Activated CD8-positive, alpha-beta T cell treated with anti-CD3 and anti-CD28 coated beads, Interleukin-2, amount 10 ng/mL, durations not matched to agents 7 days and 5 days (primary cell): Measurements from ENCODE around the gene EFNA1. TPM values are rescaled to one million over a fixed set of nuclear protein-coding genes. Genes with fewer than 3 reads are reported as not detected.

Experiments used
- ATAC-seq: fragments of 150-1000 bp; cut with Tn5 transposase; one replicate; pipeline ENCODE4 v1.10.0; 2021; ENCODE audit warnings: moderate library complexity
- CTCF ChIA-PET: fragments of 350-600 bp; sonication (Branson Sonifier 250); formaldehyde crosslinking; loops from one replicate; lab custom pipeline; 2021; ENCODE audit warnings: antibody characterized with exemption; lab: Charles Lee
- POLR2A ChIA-PET: fragments of 350-600 bp; sonication (Branson Sonifier 250); formaldehyde crosslinking; loops from one replicate; lab custom pipeline; 2021; ENCODE audit warnings: antibody characterized with exemption; lab: Charles Lee
- DNase-seq: peaks from one replicate; pipeline ENCODE4 v3.0.0-alpha.2; 2020
- H3K27ac Mint-ChIP-seq: one replicate; pipeline ENCODE4 v1.8.0; 2021; ENCODE audit warnings: mild to moderate bottlenecking, mixed read lengths
- H3K27me3 Mint-ChIP-seq: one replicate; pipeline ENCODE4 v1.8.0; 2021; ENCODE audit warnings: low read depth, mixed read lengths
- H3K36me3 Mint-ChIP-seq: one replicate; pipeline ENCODE4 v1.8.0; 2021; ENCODE audit warnings: low read depth, mixed read lengths
- H3K4me1 Mint-ChIP-seq: one replicate; pipeline ENCODE4 v1.8.0; 2021; ENCODE audit warnings: low read depth, mixed read lengths
- H3K4me3 Mint-ChIP-seq: one replicate; pipeline ENCODE4 v1.8.0; 2021; ENCODE audit warnings: mild to moderate bottlenecking, mixed read lengths
- H3K9me3 Mint-ChIP-seq: one replicate; pipeline ENCODE4 v1.8.0; 2022; ENCODE audit warnings: mixed read lengths; ENCODE audit not compliant: insufficient read depth
- total RNA-seq, 2 experiments: library from RNA; stranded (reverse); gene quantifications; one replicate each; pipeline ENCODE4 v1.2.3, GENCODE V29; 2021

The EFNA1 gene
- total RNA-seq, 2 experiments from 2014 or later = not detected

- Mint-ChIP-seq H3K4me3 (peak overlapping the region; percentile 91), H3K27me3 (peaks cover 37% of the 10 kb centered on the region), H3K9me3 (no peaks in the 10 kb centered on the region), H3K36me3 (peaks cover 3% of the 10 kb centered on the region), H3K27ac (peak overlapping the region; percentile 95), H3K4me1 (peaks cover 49% of the 10 kb centered on the region)
- ATAC-seq (peak; percentile 1), DNase-seq (peak; percentile 59)
- ChIA-PET POLR2A (interaction anchor here (1.0 to 1.3 kb wide), 3 partner anchors 12 to 148 kb away, joined by 3 to 4 read pairs (median 4); partner anchors contain the start of gene PMVK), CTCF (interaction anchor here (0.8 to 4.8 kb wide), 33 partner anchors 12 to 756 kb away, joined by 3 to 201 read pairs (median 6); partner anchors contain the start of genes ADAM15, CLK2, DCST1 and DCST2)
Measured at GRCh38 chr1:155083865-155084721, 43.6 kb upstream of the EFNA1 start.

- Mint-ChIP-seq H3K36me3 (no peaks in the 10 kb centered on the region), H3K9me3 (no peaks in the 10 kb centered on the region), H3K4me1 (peaks cover 41% of the 10 kb centered on the region), H3K27me3 (peaks cover 28% of the 10 kb centered on the region), H3K27ac (peak overlapping the region; percentile 95), H3K4me3 (peak overlapping the region; percentile 91)
- ChIA-PET POLR2A (interaction anchor here (0.9 to 1.3 kb wide), 6 partner anchors 13 to 148 kb away, joined by 3 to 4 read pairs (median 3); partner anchors contain the start of gene PMVK), CTCF (interaction anchor here (0.5 to 4.8 kb wide), 61 partner anchors 11 to 756 kb away, joined by 3 to 201 read pairs (median 4); partner anchors contain the start of genes ADAM15, CLK2, DCST1 and DCST2)
- peak; percentile 96 for DNase-seq
- ATAC-seq = peak; percentile 86
Measured at GRCh38 chr1:155084722-155085503, 42.8 kb upstream of the EFNA1 start.

- peak overlapping the region; percentile 91 for H3K4me3 Mint-ChIP-seq
- DNase-seq = peak; percentile 80
- H3K36me3 Mint-ChIP-seq = no peaks in the 10 kb centered on the region
- peak; percentile 24 for ATAC-seq
- H3K27ac Mint-ChIP-seq = peak overlapping the region; percentile 95
- H3K4me1 Mint-ChIP-seq = peaks cover 40% of the 10 kb centered on the region
- POLR2A ChIA-PET = interaction anchor here (0.9 to 1.3 kb wide), 5 partner anchors 26 to 149 kb away, joined by 3 to 4 read pairs (median 3); partner anchors contain the start of gene PMVK
- H3K9me3 Mint-ChIP-seq = no peaks in the 10 kb centered on the region
- CTCF ChIA-PET = interaction anchor here (0.7 to 4.8 kb wide), 47 partner anchors 10 to 627 kb away, joined by 3 to 201 read pairs (median 5); partner anchors contain the start of genes ADAM15, DCST1, DCST2 and DPM3
- H3K27me3 Mint-ChIP-seq = peaks cover 27% of the 10 kb centered on the region
Measured at GRCh38 chr1:155085504-155086127, 42.1 kb upstream of the EFNA1 start.

GRCh38 chr1:155086128-155086741 is 41.4 kb upstream of the EFNA1 start:
- POLR2A ChIA-PET = no interaction called here
- CTCF ChIA-PET = interaction anchor here (1.0 to 4.8 kb wide), 15 partner anchors 9 to 164 kb away, joined by 3 to 201 read pairs (median 15); partner anchors contain the start of genes ADAM15, EFNA4, KRTCAP2 and LENEP
- Mint-ChIP-seq H3K27ac (peak overlapping the region; percentile 78), H3K4me3 (peak overlapping the region; percentile 91), H3K36me3 (no peaks in the 10 kb centered on the region), H3K27me3 (peaks cover 23% of the 10 kb centered on the region), H3K9me3 (no peaks in the 10 kb centered on the region), H3K4me1 (peaks cover 38% of the 10 kb centered on the region)
- DNase-seq (peak; percentile 89), ATAC-seq (peak; percentile 13)

- Mint-ChIP-seq H3K4me3 (no peak overlapping the region), H3K36me3 (no peaks in the 10 kb centered on the region)
Measured at GRCh38 chr1:155086856-155087535, 40.7 kb upstream of the EFNA1 start.

GRCh38 chr1:155091071-155092051 is 36.3 kb upstream of the EFNA1 start:
- H3K36me3 Mint-ChIP-seq = no peaks in the 10 kb centered on the region
- ATAC-seq (peak; percentile 84), DNase-seq (peak; percentile 85)
- H3K4me1 Mint-ChIP-seq = peaks cover 8% of the 10 kb centered on the region
- H3K9me3 Mint-ChIP-seq = no peaks in the 10 kb centered on the region
- POLR2A ChIA-PET = interaction anchor here (0.6 to 1.9 kb wide), 2 partner anchors 28 to 76 kb away, joined by 3 to 4 read pairs; no protein-coding TSS in a partner anchor
- CTCF ChIA-PET = interaction anchor here (0.6 to 5.8 kb wide), 50 partner anchors 9 to 507 kb away, joined by 3 to 166 read pairs (median 4); partner anchors contain the start of genes ADAM15, DPM3, EFNA1 and EFNA3
- H3K4me3 Mint-ChIP-seq = no peak overlapping the region
- peaks cover 16% of the 10 kb centered on the region for H3K27me3 Mint-ChIP-seq
- H3K27ac Mint-ChIP-seq = no peak overlapping the region

More at GRCh38 chr1:155086856-155087535, 40.7 kb upstream of the EFNA1 start:
- Mint-ChIP-seq H3K27me3 (peaks cover 18% of the 10 kb centered on the region), H3K27ac (no peak overlapping the region), H3K4me1 (peaks cover 38% of the 10 kb centered on the region), H3K9me3 (no peaks in the 10 kb centered on the region)
- ATAC-seq (no peak), DNase-seq (no peak)
- CTCF ChIA-PET = interaction anchor here (1.1 to 4.8 kb wide), 9 partner anchors 9 to 164 kb away, joined by 3 to 201 read pairs (median 18); partner anchors contain the start of genes EFNA4, KRTCAP2, SLC50A1 and TRIM46
- POLR2A ChIA-PET = no interaction called here

GRCh38 chr1:155092131-155092530 is 35.5 kb upstream of the EFNA1 start:
- DNase-seq = no peak
- ChIA-PET CTCF (interaction anchor here (0.6 to 5.8 kb wide), 33 partner anchors 11 to 135 kb away, joined by 3 to 166 read pairs (median 7); partner anchors contain the start of genes ADAM15, EFNA1, EFNA3 and KRTCAP2), POLR2A (interaction anchor here (0.6 to 1.9 kb wide), 2 partner anchors 29 to 75 kb away, joined by 3 to 4 read pairs; no protein-coding TSS in a partner anchor)
- no peak for ATAC-seq
- no peaks in the 10 kb centered on the region for H3K36me3 Mint-ChIP-seq
- no peak overlapping the region for H3K27ac Mint-ChIP-seq
- peaks cover 7% of the 10 kb centered on the region for H3K4me1 Mint-ChIP-seq
- H3K4me3 Mint-ChIP-seq = no peak overlapping the region
- no peaks in the 10 kb centered on the region for H3K9me3 Mint-ChIP-seq
- H3K27me3 Mint-ChIP-seq = peaks cover 16% of the 10 kb centered on the region

GRCh38 chr1:155092641-155093040 is 35.0 kb upstream of the EFNA1 start:
- Mint-ChIP-seq H3K9me3 (no peaks in the 10 kb centered on the region), H3K4me1 (peaks cover 7% of the 10 kb centered on the region), H3K27me3 (peaks cover 16% of the 10 kb centered on the region), H3K27ac (no peak overlapping the region), H3K36me3 (no peaks in the 10 kb centered on the region), H3K4me3 (no peak overlapping the region)
- DNase-seq (no peak), ATAC-seq (no peak)
- ChIA-PET POLR2A (interaction anchor here (1.9 kb wide), 1 partner anchor 74 kb away, joined by 4 read pairs; no protein-coding TSS in a partner anchor), CTCF (interaction anchor here (1.7 to 5.8 kb wide), 9 partner anchors 14 to 83 kb away, joined by 4 to 166 read pairs (median 10); partner anchors contain the start of genes EFNA3, KRTCAP2, SLC50A1 and TRIM46)
